ENCODE measurements around the gene EPN3.

Gene EPN3

GRCh38 chr17:50547035-50547735 lies 14.7 kb downstream of the EPN3 start, which contains the start of gene SPATA20:
Gene SPATA20 (plus strand): TSS chr17:50547174. CDS start chr17:50547209, 35 bp downstream.
- Histone ChIP-seq H3K9me3 (ENCODE audit: insufficient read depth, low read depth, low read length) (no peaks in the 10 kb centered on the region), H3K27me3 (ENCODE audit: insufficient read depth, low read length, poor library complexity, severe bottlenecking) (no peaks in the 10 kb centered on the region), H3K9me2 (replicated peaks; ENCODE audit: low read depth, low read length) (no peaks in the 10 kb centered on the region), H3K4me2 (ENCODE audit: low read depth, low read length, poor library complexity, severe bottlenecking) (peak within 1 kb of the TSS; percentile 93), H3K36me3 (ENCODE audit: insufficient read depth, low read length) (no peaks in the 10 kb centered on the region), H3K4me3 (ENCODE audit: low read length, poor library complexity, severe bottlenecking) (peak within 1 kb of the TSS; percentile 89), H2AFZ (ENCODE audit: low read length) (peak within 1 kb of the TSS; percentile 71; the same call in 1 of the 2 replicates), H3K9ac (ENCODE audit: low read depth, low read length, poor library complexity, severe bottlenecking) (peak within 1 kb of the TSS; percentile 89), H4K20me1 (ENCODE audit: insufficient read depth, low read length, poor library complexity, severe bottlenecking) (no peaks in the 10 kb centered on the region), H3F3A (ENCODE audit: low read depth) (no peaks in the 10 kb centered on the region), H3K4me1 (ENCODE audit: insufficient read depth, low read length, poor library complexity, severe bottlenecking) (peaks cover 22% of the 10 kb centered on the region), H3K79me2 (ENCODE audit: insufficient read depth, low read length) (peaks cover 16% of the 10 kb centered on the region)
- TF ChIP-seq EZH2phosphoT487 (IDR thresholded peaks at IDR 0.05; ENCODE audit: borderline replicate concordance) (no peak), CTCF (conservative IDR thresholded peaks at IDR 0.05; ENCODE audit: low read length) (peak; percentile 95)

GRCh38 chr17:50547736-50548083 lies 15.2 kb downstream of the EPN3 start:
- Histone ChIP-seq H3F3A (ENCODE audit: low read depth) (no peaks in the 10 kb centered on the region), H4K20me1 (ENCODE audit: insufficient read depth, low read length, poor library complexity, severe bottlenecking) (no peaks in the 10 kb centered on the region), H3K4me2 (ENCODE audit: low read depth, low read length, poor library complexity, severe bottlenecking) (peak overlapping the region; percentile 93), H3K9ac (ENCODE audit: low read depth, low read length, poor library complexity, severe bottlenecking) (peak overlapping the region; percentile 89), H3K9me3 (ENCODE audit: insufficient read depth, low read depth, low read length) (no peaks in the 10 kb centered on the region), H3K79me2 (ENCODE audit: insufficient read depth, low read length) (peaks cover 16% of the 10 kb centered on the region), H2AFZ (ENCODE audit: low read length) (peak overlapping the region; percentile 71; the same call in 1 of the 2 replicates), H3K4me1 (ENCODE audit: insufficient read depth, low read length, poor library complexity, severe bottlenecking) (peaks cover 18% of the 10 kb centered on the region), H3K9me2 (replicated peaks; ENCODE audit: low read depth, low read length) (no peaks in the 10 kb centered on the region), H3K36me3 (ENCODE audit: insufficient read depth, low read length) (no peaks in the 10 kb centered on the region), H3K27me3 (ENCODE audit: insufficient read depth, low read length, poor library complexity, severe bottlenecking) (no peaks in the 10 kb centered on the region), H3K4me3 (ENCODE audit: low read length, poor library complexity, severe bottlenecking) (peak overlapping the region; percentile 89)
- TF ChIP-seq CTCF (conservative IDR thresholded peaks at IDR 0.05; ENCODE audit: low read length) (no peak), EZH2phosphoT487 (IDR thresholded peaks at IDR 0.05; ENCODE audit: borderline replicate concordance) (no peak)

GRCh38 chr17:50548831-50549230 lies 16.3 kb downstream of the EPN3 start:
- Histone ChIP-seq H3F3A (ENCODE audit: low read depth) (no peaks in the 10 kb centered on the region), H3K36me3 (ENCODE audit: insufficient read depth, low read length) (no peaks in the 10 kb centered on the region), H2AFZ (ENCODE audit: low read length) (no peak overlapping the region), H3K4me1 (ENCODE audit: insufficient read depth, low read length, poor library complexity, severe bottlenecking) (peaks cover 13% of the 10 kb centered on the region), H3K9ac (ENCODE audit: low read depth, low read length, poor library complexity, severe bottlenecking) (peak overlapping the region; percentile 89), H3K9me3 (ENCODE audit: insufficient read depth, low read depth, low read length) (no peaks in the 10 kb centered on the region), H3K4me3 (ENCODE audit: low read length, poor library complexity, severe bottlenecking) (no peak overlapping the region), H4K20me1 (ENCODE audit: insufficient read depth, low read length, poor library complexity, severe bottlenecking) (no peaks in the 10 kb centered on the region), H3K27me3 (ENCODE audit: insufficient read depth, low read length, poor library complexity, severe bottlenecking) (no peaks in the 10 kb centered on the region), H3K9me2 (replicated peaks; ENCODE audit: low read depth, low read length) (no peaks in the 10 kb centered on the region), H3K4me2 (ENCODE audit: low read depth, low read length, poor library complexity, severe bottlenecking) (no peak overlapping the region), H3K79me2 (ENCODE audit: insufficient read depth, low read length) (peaks cover 16% of the 10 kb centered on the region)
- TF ChIP-seq CTCF (conservative IDR thresholded peaks at IDR 0.05; ENCODE audit: low read length) (no peak), EZH2phosphoT487 (IDR thresholded peaks at IDR 0.05; ENCODE audit: borderline replicate concordance) (no peak)

All from Loucy (cell line).